B cell (primary cell): ENCODE data around the gene GDF2. TPM values are rescaled to one million over a fixed set of nuclear protein-coding genes. Genes with fewer than 3 reads are reported as not detected.

Source experiments
- ATAC-seq: fragments of 200-7000 bp; cut with Tn5 transposase; one replicate; pipeline ENCODE4 v1.10.0; 2021; ENCODE audit warnings: low read depth, mild to moderate bottlenecking, moderate number of reproducible peaks, moderate library complexity
- CTCF ChIA-PET: fragments of 350-600 bp; sonication (Branson Sonifier 250); formaldehyde crosslinking; loops from one replicate; lab custom pipeline; 2021; ENCODE audit warnings: antibody characterized with exemption, inconsistent platforms; lab: Charles Lee
- POLR2A ChIA-PET: fragments of 350-600 bp; sonication (Branson Sonifier 250); formaldehyde crosslinking; loops from one replicate; lab custom pipeline; 2021; ENCODE audit warnings: antibody characterized with exemption; lab: Charles Lee
- DNase-seq: peaks from one replicate; pipeline ENCODE4 v3.0.0; 2013
- H2AFZ ChIP-seq: 2 replicates; pipeline ENCODE4 v1.6.1; 2012; ENCODE audit warnings: mild to moderate bottlenecking, low read depth, low read length; ENCODE audit not compliant: insufficient read depth, poor library complexity, severe bottlenecking
- H3K27ac ChIP-seq, 2 donors: 1 replicate in 1 of 2; 2 replicates in 1 of 2; pipeline ENCODE4 v1.5.1; 2012 to 2013; ENCODE audit warnings: low read length in 2 of 2, mild to moderate bottlenecking in 2 of 2, moderate library complexity in 1 of 2
- H3K27me3 ChIP-seq, 4 experiments: fragments of 200-600 bp in 1 of 4; sonication (generic) in 1 of 4; replicated peaks in 1 of 4; 1 replicate in 2 of 4; 2 replicates in 2 of 4; pipeline versions ENCODE4 v1.6.1 to v1.7.0; 2013 to 2016; ENCODE audit warnings: low read length in 3 of 4, mild to moderate bottlenecking in 2 of 4, mixed read lengths in 1 of 4, moderate library complexity in 1 of 4; ENCODE audit not compliant: insufficient read depth in 4 of 4, control insufficient read depth in 3 of 4; ENCODE audit errors: control extremely low read depth in 1 of 4
- H3K36me3 ChIP-seq, 2 experiments: replicated peaks in 1 of 2; 1 replicate in 1 of 2; 2 replicates in 1 of 2; pipeline versions ENCODE4 v1.6.1 to v1.7.1; 2013; ENCODE audit warnings: low read length in 1 of 2; ENCODE audit not compliant: insufficient read depth in 2 of 2, control insufficient read depth in 1 of 2; ENCODE audit errors: control extremely low read depth in 1 of 2, extremely low read depth in 1 of 2
- H3K4me1 ChIP-seq, 2 donors: fragments of 200-600 bp in 1 of 2; sonication (generic) in 1 of 2; 1 replicate in 1 of 2; 2 replicates in 1 of 2; pipeline versions ENCODE4 v1.5.1 to v1.6.1; 2013 to 2017; ENCODE audit warnings: low read length in 2 of 2; ENCODE audit not compliant: control insufficient read depth in 2 of 2, insufficient read depth in 2 of 2
- H3K4me2 ChIP-seq: replicated peaks from 2 replicates; pipeline ENCODE3; 2012; ENCODE audit warnings: mild to moderate bottlenecking, low read depth, low read length; ENCODE audit not compliant: poor library complexity, severe bottlenecking
- H3K4me3 ChIP-seq, 5 experiments: fragments of 200-600 bp in 1 of 5; sonication (generic) in 1 of 5; 1 replicate in 3 of 5; 2 replicates in 2 of 5; pipeline versions ENCODE4 v1.5.1 to v1.7.0; 2011 to 2016; ENCODE audit warnings: low read length in 4 of 5, mild to moderate bottlenecking in 4 of 5, low read depth in 2 of 5, control low read depth in 1 of 5, moderate library complexity in 1 of 5; ENCODE audit not compliant: insufficient read depth in 1 of 5; ENCODE audit errors: control extremely low read depth in 1 of 5, extremely low read depth in 1 of 5
- H3K79me2 ChIP-seq: fragments of 200-600 bp; sonication (generic); one replicate; pipeline ENCODE4 v1.6.0; 2016; ENCODE audit warnings: low read length; ENCODE audit not compliant: control insufficient read depth, insufficient read depth
- H3K9ac ChIP-seq: fragments of 200-600 bp; sonication (generic); 2 replicates; pipeline ENCODE4 v1.6.1; 2017; ENCODE audit warnings: mild to moderate bottlenecking, low read length, moderate library complexity
- H3K9me3 ChIP-seq, 3 donors: one replicate each; pipeline versions ENCODE4 v1.6.1 to v1.7.1; 2013; ENCODE audit warnings: low read length in 2 of 3; ENCODE audit not compliant: control insufficient read depth in 2 of 3, insufficient read depth in 1 of 3; ENCODE audit errors: control extremely low read depth in 1 of 3
- H4K20me1 ChIP-seq: 2 replicates; pipeline ENCODE4 v1.6.0; 2012; ENCODE audit warnings: mild to moderate bottlenecking, low read length; ENCODE audit not compliant: insufficient read depth, control insufficient read depth, poor library complexity, severe bottlenecking
- H3K27ac Mint-ChIP-seq: one replicate; pipeline ENCODE4 v1.8.0; 2021; ENCODE audit warnings: mixed read lengths
- H3K27me3 Mint-ChIP-seq: one replicate; pipeline ENCODE4 v1.8.0; 2021; ENCODE audit warnings: mixed read lengths
- H3K4me1 Mint-ChIP-seq: one replicate; pipeline ENCODE4 v1.8.0; 2021; ENCODE audit warnings: mixed read lengths
- H3K4me3 Mint-ChIP-seq: one replicate; pipeline ENCODE4 v1.8.0; 2021; ENCODE audit warnings: mixed read lengths
- H3K9me3 Mint-ChIP-seq: one replicate; pipeline ENCODE4 v1.8.0; 2022; ENCODE audit warnings: mixed read lengths; ENCODE audit not compliant: insufficient read depth
- EZH2 ChIP-seq: IDR thresholded peaks from 2 replicates; pipeline ENCODE4 v1.6.1; 2012; ENCODE audit warnings: borderline replicate concordance, low read depth, mild to moderate bottlenecking, moderate library complexity, low read length; ENCODE audit not compliant: insufficient read depth, poor library complexity, severe bottlenecking
- WGBS: methylation state at CpG from one replicate; pipeline ENCODE4 v1.1.5; 2013; ENCODE audit warnings: missing lambda C conversion rate; ENCODE audit not compliant: insufficient coverage; 5-methylcytosine and 5-hydroxymethylcytosine counted together
- intact Hi-C: fragments of 100-400 bp; cut with micrococcal nuclease; formaldehyde crosslinking; loops from one replicate; pipeline ENCODE4 v1.10.0; 2022
- polyA plus RNA-seq: library from polyadenylated mRNA; depleted of rRNA; stranded (reverse); fragments of >200 nt; gene quantifications from 2 replicates; pipeline ENCODE4 v1.2.3, GENCODE V29; 2012
- total RNA-seq, 2 donors: library from RNA; stranded (reverse); fragments of 120-200 nt in 1 of 2; gene quantifications; 1 replicate in 1 of 2; 2 replicates in 1 of 2; pipeline versions ENCODE4 v1.2.3 to v1.2.4, GENCODE V29; 2013 to 2022
- TF ChIP-seq, protein P1 (sequence below): fragments of 200-600 bp; IDR thresholded peaks from one replicate; pipeline ENCODE4 v1.8.0; 2022; ENCODE audit warnings: antibody characterized with exemption, mild to moderate bottlenecking

The GDF2 gene
- total and polyA plus RNA-seq, 2 donors (not counting 1 experiment from before 2014, with no cell fraction given) = not detected

DNA sequence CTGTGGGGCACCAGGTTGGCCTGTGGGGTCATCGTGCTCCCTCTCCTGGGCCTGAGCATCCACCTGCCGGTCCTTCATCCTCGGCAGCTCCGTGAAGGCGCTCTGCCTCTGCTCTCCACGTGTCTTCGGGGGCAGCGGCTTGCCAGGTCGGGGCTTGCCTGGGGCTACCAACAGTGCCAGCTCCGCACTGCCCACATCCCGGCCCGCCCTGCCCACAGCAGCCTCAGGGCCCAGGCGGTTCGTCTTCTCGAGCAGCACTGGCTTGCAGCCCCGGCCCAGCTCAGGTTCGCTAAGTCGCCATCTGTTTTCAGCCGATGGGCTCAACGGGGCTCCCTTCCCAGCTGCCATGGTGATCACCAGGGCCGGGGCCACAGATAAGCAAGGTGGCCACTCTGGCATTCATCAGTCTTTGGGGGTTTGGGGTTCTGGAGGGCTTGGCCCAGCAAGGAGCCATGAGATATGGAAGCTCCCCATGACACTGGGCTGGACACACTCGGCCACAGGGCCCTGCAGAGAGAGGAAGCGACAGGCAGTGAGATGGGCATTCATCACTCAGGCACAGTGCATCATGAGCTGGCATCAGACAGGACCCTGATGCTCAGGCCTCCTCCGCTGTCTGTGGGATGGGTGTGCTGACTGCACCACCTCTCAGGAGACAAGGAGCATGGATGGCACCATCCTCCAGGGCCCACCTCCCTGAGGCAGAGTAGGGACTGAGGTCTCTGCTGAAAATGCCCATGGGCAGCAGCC, 46.4 kb downstream of the GDF2 start:
- H3K79me2 ChIP-seq = no peaks in the 10 kb centered on the region
- WGBS = 76% methylated on average over 24 of the region's 24 CpGs
- ChIA-PET CTCF (no interaction called here), POLR2A (no interaction called here)
- no peaks in the 10 kb centered on the region for H3K36me3 ChIP-seq
- no peaks in the 10 kb centered on the region for H4K20me1 ChIP-seq
- Mint-ChIP-seq H3K4me1 (no peaks in the 10 kb centered on the region), H3K9me3 (no peaks in the 10 kb centered on the region), H3K27ac (no peak overlapping the region), H3K27me3 (no peaks in the 10 kb centered on the region), H3K4me3 (no peak overlapping the region)
- H2AFZ ChIP-seq = no peak overlapping the region
- DNase-seq = no peak
- no peak overlapping the region for H3K27ac ChIP-seq
- intact Hi-C loops = no loop called here
- H3K4me2 ChIP-seq = no peak overlapping the region
- no peak for ATAC-seq
- H3K9me3 ChIP-seq = no peaks in the 10 kb centered on the region
- no peaks in the 10 kb centered on the region for H3K4me1 ChIP-seq
- TF ChIP-seq EZH2 = no peak
- TF ChIP-seq, protein P1, sequence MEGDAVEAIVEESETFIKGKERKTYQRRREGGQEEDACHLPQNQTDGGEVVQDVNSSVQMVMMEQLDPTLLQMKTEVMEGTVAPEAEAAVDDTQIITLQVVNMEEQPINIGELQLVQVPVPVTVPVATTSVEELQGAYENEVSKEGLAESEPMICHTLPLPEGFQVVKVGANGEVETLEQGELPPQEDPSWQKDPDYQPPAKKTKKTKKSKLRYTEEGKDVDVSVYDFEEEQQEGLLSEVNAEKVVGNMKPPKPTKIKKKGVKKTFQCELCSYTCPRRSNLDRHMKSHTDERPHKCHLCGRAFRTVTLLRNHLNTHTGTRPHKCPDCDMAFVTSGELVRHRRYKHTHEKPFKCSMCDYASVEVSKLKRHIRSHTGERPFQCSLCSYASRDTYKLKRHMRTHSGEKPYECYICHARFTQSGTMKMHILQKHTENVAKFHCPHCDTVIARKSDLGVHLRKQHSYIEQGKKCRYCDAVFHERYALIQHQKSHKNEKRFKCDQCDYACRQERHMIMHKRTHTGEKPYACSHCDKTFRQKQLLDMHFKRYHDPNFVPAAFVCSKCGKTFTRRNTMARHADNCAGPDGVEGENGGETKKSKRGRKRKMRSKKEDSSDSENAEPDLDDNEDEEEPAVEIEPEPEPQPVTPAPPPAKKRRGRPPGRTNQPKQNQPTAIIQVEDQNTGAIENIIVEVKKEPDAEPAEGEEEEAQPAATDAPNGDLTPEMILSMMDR = no peak
- H3K9ac ChIP-seq = no peak overlapping the region
- H3K4me3 ChIP-seq = no peak overlapping the region
- no peaks in the 10 kb centered on the region for H3K27me3 ChIP-seq

DNA sequence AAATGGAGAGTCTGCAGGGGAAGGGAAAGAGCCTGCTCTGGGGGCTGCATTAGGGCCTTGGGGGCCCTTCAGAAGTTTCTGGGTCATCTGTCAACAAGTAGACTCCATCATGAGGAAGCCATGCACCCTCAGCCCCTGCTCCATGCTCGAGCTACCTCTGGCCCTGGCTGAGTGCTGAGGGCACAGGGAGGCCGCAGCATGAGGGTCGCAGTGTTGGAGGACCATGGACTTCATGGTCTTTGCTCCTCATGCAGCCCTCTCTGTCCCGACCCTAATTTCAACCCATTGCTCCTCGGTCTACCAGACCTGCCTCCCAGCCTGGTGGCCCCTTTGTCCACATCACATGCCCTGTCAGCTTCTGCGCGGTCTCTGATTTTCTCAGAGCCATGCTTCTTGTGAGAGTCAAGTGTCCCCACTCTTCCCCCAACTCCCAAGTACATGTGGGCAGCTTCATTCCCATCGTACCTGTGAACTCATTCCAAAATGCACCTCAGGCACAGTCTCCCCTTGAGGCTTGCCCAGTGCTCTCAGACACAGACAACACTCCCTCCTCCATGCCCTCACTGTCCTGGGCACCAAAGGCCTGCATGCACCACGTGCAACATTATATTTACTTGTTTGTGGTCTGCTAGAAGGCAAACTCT, 47.1 kb downstream of the GDF2 start:
- POLR2A ChIA-PET = no interaction called here
- CTCF ChIA-PET = no interaction called here
- H3K27me3 Mint-ChIP-seq = no peaks in the 10 kb centered on the region

More for the DNA sequence above, 47.1 kb downstream of the GDF2 start:
- H3K4me2 ChIP-seq = no peak overlapping the region
- whole genome bisulfite sequencing = 75% methylated on average over 8 of the region's 9 CpGs
- H3K9me3 Mint-ChIP-seq = no peaks in the 10 kb centered on the region
- no peaks in the 10 kb centered on the region for H3K4me1 ChIP-seq
- no peaks in the 10 kb centered on the region for H3K4me1 Mint-ChIP-seq
- DNase-seq = no peak
- H3K27ac ChIP-seq = no peak overlapping the region
- H3K27ac Mint-ChIP-seq = no peak overlapping the region
- ATAC-seq = no peak
- peaks cover 0 to under 1% (median 0%) of the 10 kb centered on the region in 4 experiments for H3K27me3 ChIP-seq
- intact Hi-C loops = no loop called here
- no peak overlapping the region for H3K4me3 Mint-ChIP-seq
- TF ChIP-seq, protein P1 = no peak
- no peak for TF ChIP-seq EZH2
- H3K4me3 ChIP-seq = no peak overlapping the region
- H2AFZ ChIP-seq = no peak overlapping the region
- no peak overlapping the region for H3K9ac ChIP-seq
- no peaks in the 10 kb centered on the region for H3K36me3 ChIP-seq
- H4K20me1 ChIP-seq = no peaks in the 10 kb centered on the region
- H3K79me2 ChIP-seq = no peaks in the 10 kb centered on the region
- no peaks in the 10 kb centered on the region for H3K9me3 ChIP-seq
